K562 (cell line): ENCODE data around the gene FAM227B. TPM values are rescaled to one million over a fixed set of nuclear protein-coding genes. Genes with fewer than 3 reads are reported as not detected.
A peak's percentile ranks its signal among the peaks of the same experiment; 100 is the strongest.
"Not testable (repeated sequence)": the region's sequence is repeated elsewhere in the genome, so short reads cannot be mapped to it uniquely, and the experiment has no call there.

Experiments used
- ATAC-seq: fragments of 200-7000 bp; cut with Tn5 transposase; 3 replicates; pipeline ENCODE4 v1.9.1; 2020; ENCODE audit warnings: moderate library complexity
- BruUV-seq: library from RNA; stranded (reverse); fragments of 400-500 nt; replicated peaks from 2 replicates; lab custom pipeline; 2021; lab: Mats Ljungman, UMichigan
- CTCF ChIA-PET: fragments of 300-600 bp; formaldehyde crosslinking; extraction: SDS; loops from one replicate; lab custom pipeline; 2021; ENCODE audit warnings: low intra/inter-chr PET ratio; lab: Yijun Ruan, JAX
- POLR2A ChIA-PET: fragments of 300-600, 350-650 bp; sonication (Branson Sonifier 250); formaldehyde crosslinking; extraction: SDS; loops from one replicate; lab custom pipeline; 2021; ENCODE audit warnings: antibody characterized with exemption, inconsistent platforms; lab: Yijun Ruan, JAX
- DNase-seq, 4 experiments: peaks; one replicate each; pipeline versions ENCODE4 v3.0.0 to v3.0.0-alpha.2; 2011 to 2018; ENCODE audit warnings: low spot score in 3 of 4, mixed read lengths in 3 of 4; ENCODE audit errors: extremely low read depth in 1 of 4
- FAIRE-seq: peaks from 2 replicates; lab custom pipeline; 2011; peaks lifted over from hg19 to GRCh38; lab: Jason Lieb, UNC
- H2AFZ ChIP-seq: 2 replicates; pipeline ENCODE4 v1.6.0; 2011; ENCODE audit warnings: low read depth, low read length, control low read depth, inconsistent platforms
- H3K27ac ChIP-seq: fragments of 200-600 bp; 3 replicates; pipeline ENCODE4 v1.8.0; 2011; ENCODE audit warnings: low read depth, mild to moderate bottlenecking, control low read depth, inconsistent platforms, low read length, moderate library complexity, mixed read lengths; ENCODE audit errors: extremely low read depth
- H3K27me3 ChIP-seq, 2 experiments: fragments of 300-600 bp in 1 of 2; 2 replicates in 1 of 2; 3 replicates in 1 of 2; pipeline versions ENCODE4 v1.6.0 to v1.8.0; 2011; ENCODE audit warnings: inconsistent platforms in 2 of 2, low read length in 2 of 2, mild to moderate bottlenecking in 1 of 2, mixed read lengths in 1 of 2, moderate library complexity in 1 of 2; ENCODE audit not compliant: control insufficient read depth in 2 of 2, insufficient read depth in 2 of 2
- H3K36me3 ChIP-seq: fragments of 300-600 bp; 3 replicates; pipeline ENCODE4 v1.8.0; 2011; ENCODE audit warnings: mild to moderate bottlenecking, low read length, inconsistent platforms; ENCODE audit not compliant: control insufficient read depth, insufficient read depth
- H3K4me1 ChIP-seq, 2 experiments: fragments of 200-600 bp in 1 of 2; replicated peaks in 1 of 2; 2 replicates in 1 of 2; 3 replicates in 1 of 2; pipeline versions ENCODE4 v1.5.1 to v1.8.0; 2011; ENCODE audit warnings: inconsistent platforms in 2 of 2, low read length in 2 of 2, mild to moderate bottlenecking in 1 of 2, mixed read lengths in 1 of 2, moderate library complexity in 1 of 2; ENCODE audit not compliant: control insufficient read depth in 2 of 2, insufficient read depth in 2 of 2
- H3K4me2 ChIP-seq: 2 replicates; pipeline ENCODE4 v1.6.1; 2011; ENCODE audit warnings: low read length, control low read depth, inconsistent platforms, mixed read lengths; ENCODE audit not compliant: insufficient read depth
- H3K4me3 ChIP-seq: fragments of 200-600 bp; sonication (generic), shearing (Covaris generic); 2 replicates; pipeline ENCODE4 v1.5.1; 2016; ENCODE audit warnings: control low read depth, inconsistent platforms
- H3K79me2 ChIP-seq: fragments of 200-600 bp; 3 replicates; pipeline ENCODE4 v1.8.0; 2011; ENCODE audit warnings: low read length, inconsistent platforms; ENCODE audit not compliant: control insufficient read depth, insufficient read depth
- H3K9ac ChIP-seq, 2 experiments: 2 replicates each; pipeline versions ENCODE4 v1.6.0 to v1.6.1; 2011; ENCODE audit warnings: low read depth in 2 of 2, low read length in 2 of 2, control low read depth in 1 of 2, inconsistent platforms in 1 of 2, mild to moderate bottlenecking in 1 of 2, mixed read lengths in 1 of 2; ENCODE audit not compliant: insufficient read depth in 1 of 2
- H3K9me1 ChIP-seq: one replicate; pipeline ENCODE4 v1.6.0; 2011; ENCODE audit warnings: inconsistent platforms, mild to moderate bottlenecking, low read length, moderate library complexity; ENCODE audit not compliant: control insufficient read depth, insufficient read depth
- H3K9me3 ChIP-seq: replicated peaks from 2 replicates; pipeline ENCODE4 v1.5.1; 2011; ENCODE audit warnings: low read depth, low read length, inconsistent platforms; ENCODE audit not compliant: control insufficient read depth, insufficient read depth
- H4K20me1 ChIP-seq: replicated peaks from 2 replicates; pipeline ENCODE4 v1.6.1; 2011; ENCODE audit warnings: low read length, inconsistent platforms, mixed read lengths; ENCODE audit not compliant: control insufficient read depth, insufficient read depth
- C11orf30 ChIP-seq: fragments of 450-650 bp; IDR thresholded peaks from 2 replicates; pipeline ENCODE4 v1.6.1; 2016; ENCODE audit warnings: low read depth, mild to moderate bottlenecking
- MAFF ChIP-seq: IDR thresholded peaks from 2 replicates; pipeline ENCODE4 v1.6.1; 2012; ENCODE audit warnings: low read length, improper control_type of control experiment
- MAFK ChIP-seq: IDR thresholded peaks from 2 replicates; pipeline ENCODE4 v1.6.1; 2011; ENCODE audit warnings: low read length, improper control_type of control experiment
- ZNF316 ChIP-seq: fragments of 450-650 bp; IDR thresholded peaks from 2 replicates; pipeline ENCODE4 v1.6.1; 2016
- WGBS: fragments of 100-300 bp; shearing (Covaris generic); methylation state at CpG from one replicate; pipeline ENCODE4 v1.1.6; 2016; ENCODE audit warnings: low coverage, mixed read lengths; ENCODE audit not compliant: insufficient coverage; ENCODE audit errors: missing lambda C conversion rate; 5-methylcytosine and 5-hydroxymethylcytosine counted together
- in situ Hi-C: fragments of 300-500 bp; cut with MboI; formaldehyde crosslinking; loops from 4 replicates; pipeline ENCODE4 v1.15.0; 2018; ENCODE audit warnings: inconsistent platforms, mixed read lengths
- intact Hi-C: fragments of 100-400 bp; cut with micrococcal nuclease; formaldehyde crosslinking; loops from 2 replicates; pipeline ENCODE4 v1.14.2; 2022
- polyA plus RNA-seq, 8 experiments: library from polyadenylated mRNA; depleted of rRNA in 4 of 8; stranded (reverse) in 5 of 8; unstranded in 3 of 8; fragments of >200 nt; fragmentation: Nextera tagmentation in 2 of 8; fragmentation: Illumina TruSeq in 1 of 8; extraction: Ambion mirVana in 2 of 8; extraction: Trizol in 1 of 8; gene quantifications; 2 replicates each; pipeline versions ENCODE4 v1.2.1 to v1.2.3, GENCODE V29; 2011 to 2014; ENCODE audit warnings: inconsistent platforms in 1 of 8, missing spikeins in 1 of 8
- total RNA-seq, 7 experiments: library from RNA; depleted of rRNA in 6 of 7; stranded (reverse); fragments of >200 nt in 6 of 7; fragmentation: Illumina TruSeq in 2 of 7; extraction: Trizol in 2 of 7; gene quantifications; 2 replicates each; pipeline versions ENCODE4 v1.2.1 to v1.2.3, GENCODE V29; 2011 to 2021; ENCODE audit warnings: low replicate concordance in 1 of 7

FAM227B gene
- total and polyA plus RNA-seq, 9 of the 15 experiments (the other 6 are each of a cell fraction or from before 2014, with no cell fraction given): 5.1 to 12.5 (median 11.2) TPM

- H3K9me3 ChIP-seq, H3K36me3 ChIP-seq, FAIRE-seq, DNase-seq, H3K4me3 ChIP-seq, H4K20me1 ChIP-seq, H3K27me3 ChIP-seq, H3K4me2 ChIP-seq, H3K79me2 ChIP-seq, H3K9ac ChIP-seq, H3K9me1 ChIP-seq, POLR2A ChIA-PET, CTCF ChIA-PET, intact Hi-C loops, H2AFZ ChIP-seq, ATAC-seq, BruUV-seq, in situ Hi-C loops, H3K4me1 ChIP-seq, H3K27ac ChIP-seq: not testable (repeated sequence)
- TF ChIP-seq ZNF316 (peak; percentile 71; the same call in 1 of the 2 replicates), MAFF (peak; percentile 64), MAFK (peak; percentile 66), C11orf30 (0 out of 2 replicates have a peak, but pooled peaks have one; percentile 18)
These were observed 141.6 kb downstream of the FAM227B start for GRCh38 chr15:49478982-49479381.

GRCh38 chr15:49478021-49478420, 142.6 kb downstream of the FAM227B start:
- WGBS: 0% methylated on average over 4 of the region's 4 CpGs
- ATAC-seq, POLR2A ChIA-PET, H3K4me3 ChIP-seq, intact Hi-C loops, H3K36me3 ChIP-seq, H4K20me1 ChIP-seq, H3K9me1 ChIP-seq, BruUV-seq, H3K27me3 ChIP-seq, H3K9ac ChIP-seq, H3K79me2 ChIP-seq, FAIRE-seq, DNase-seq, H3K4me2 ChIP-seq, CTCF ChIA-PET, H2AFZ ChIP-seq, H3K4me1 ChIP-seq, in situ Hi-C loops, H3K27ac ChIP-seq, H3K9me3 ChIP-seq: not testable (repeated sequence)
